ENCODE results near the gene CLEC3B.
"Not testable (repeated sequence)": the region's sequence is repeated elsewhere in the genome, so short reads cannot be mapped to it uniquely, and the experiment has no call there.

CLEC3B gene

GRCh38 chr3:45026038-45026437, at the start of gene CLEC3B:
TSS of gene CLEC3B (plus strand) at chr3:45026303. CDS start at chr3:45026363, 60 bp downstream.
- no peak for DNase-seq

- peak in 1 of 2 experiments; percentile 20 for DNase-seq
These were observed 44.9 kb upstream of the CLEC3B start for GRCh38 chr3:44981220-44981619.

GRCh38 chr3:44981751-44982150, 44.4 kb upstream of the CLEC3B start:
- DNase-seq: no peak

- DNase-seq: no peak
These were observed 43.3 kb upstream of the CLEC3B start for GRCh38 chr3:44982817-44983216.

GRCh38 chr3:44983484-44983941, 42.6 kb upstream of the CLEC3B start:
- no peak for DNase-seq

GRCh38 chr3:44984335-44984734, 41.8 kb upstream of the CLEC3B start:
- peak; percentile 73 to 80 for DNase-seq

GRCh38 chr3:44986330-44986729, 39.8 kb upstream of the CLEC3B start:
- DNase-seq: not testable (repeated sequence)

- no peak for DNase-seq
These were observed 38.8 kb upstream of the CLEC3B start for GRCh38 chr3:44987332-44987731.

GRCh38 chr3:44988073-44988472, 38.0 kb upstream of the CLEC3B start:
- peak; percentile 74 to 80 for DNase-seq

- DNase-seq: no peak
These were observed 37.0 kb upstream of the CLEC3B start for GRCh38 chr3:44989141-44989540.

GRCh38 chr3:44989636-44990373, 36.3 kb upstream of the CLEC3B start:
- DNase-seq: peak; percentile 80 to 88

- no peak for DNase-seq
These were observed 34.8 kb upstream of the CLEC3B start for GRCh38 chr3:44991326-44991725.

GRCh38 chr3:44992555-44993470, 33.3 kb upstream of the CLEC3B start:
- peak; percentile 17 to 38 for DNase-seq

GRCh38 chr3:44993471-44994205, 32.5 kb upstream of the CLEC3B start:
- no peak for DNase-seq

GRCh38 chr3:44995142-44995770, 30.8 kb upstream of the CLEC3B start:
- DNase-seq: no peak

GRCh38 chr3:44996556-44996969, 29.5 kb upstream of the CLEC3B start:
- no peak for DNase-seq

- no peak for DNase-seq
These were observed 26.3 kb upstream of the CLEC3B start for GRCh38 chr3:44999782-45000181.

- DNase-seq: no peak
These were observed 25.3 kb upstream of the CLEC3B start for GRCh38 chr3:45000823-45001222.

- peak in 1 of 2 experiments; percentile 10 for DNase-seq
These were observed 24.4 kb upstream of the CLEC3B start for GRCh38 chr3:45001738-45002137.

GRCh38 chr3:45002139-45002660, 23.9 kb upstream of the CLEC3B start:
- DNase-seq: no peak

GRCh38 chr3:45002720-45003119, 23.4 kb upstream of the CLEC3B start:
- no peak for DNase-seq

GRCh38 chr3:45003406-45003805, 22.7 kb upstream of the CLEC3B start:
- DNase-seq: no peak

Data from AML-193 (cell line).